ENCODE data around the gene UPF3A.

DNA sequence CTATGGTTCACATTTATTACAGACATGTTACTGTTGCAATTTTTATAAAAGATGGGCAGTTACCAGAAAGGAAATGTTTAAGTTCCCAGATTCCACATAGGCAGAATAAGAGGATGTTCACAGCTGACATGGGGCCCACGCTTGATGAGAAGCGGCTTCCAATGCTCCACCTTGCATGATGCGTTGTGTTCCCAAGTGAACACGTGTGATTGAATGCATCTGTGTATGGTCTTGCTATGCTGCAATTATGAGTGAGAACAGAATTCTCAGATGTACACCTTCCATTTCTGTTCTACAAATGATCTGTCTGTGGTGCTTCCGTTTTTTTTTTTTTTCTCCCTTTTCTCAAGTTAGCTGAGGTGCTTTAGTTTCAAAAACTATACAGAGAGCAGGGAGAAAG lies 15.5 kb downstream of the UPF3A start:
- TF ChIP-seq TCF4 (CRISPR knock-in tag; IDR thresholded peaks at IDR 0.05; ENCODE audit: borderline replicate concordance) (no peak), ZC3H10 (CRISPR knock-in tag; IDR thresholded peaks at IDR 0.05) (no peak), ZNF8 (CRISPR knock-in tag; IDR thresholded peaks at IDR 0.05) (no peak), RARB (CRISPR knock-in tag; IDR thresholded peaks at IDR 0.05) (no peak), ZNF70 (CRISPR knock-in tag; IDR thresholded peaks at IDR 0.05) (no peak), GLIS3 (CRISPR knock-in tag; IDR thresholded peaks at IDR 0.05) (no peak), PPARA (CRISPR knock-in tag; IDR thresholded peaks at IDR 0.05; ENCODE audit: borderline replicate concordance) (no peak), ZFP3 (CRISPR knock-in tag; IDR thresholded peaks at IDR 0.05) (no peak), ARNTL (CRISPR knock-in tag; IDR thresholded peaks at IDR 0.05; ENCODE audit: borderline replicate concordance, low read depth) (no peak)
- TF ChIP-seq, protein P1, sequence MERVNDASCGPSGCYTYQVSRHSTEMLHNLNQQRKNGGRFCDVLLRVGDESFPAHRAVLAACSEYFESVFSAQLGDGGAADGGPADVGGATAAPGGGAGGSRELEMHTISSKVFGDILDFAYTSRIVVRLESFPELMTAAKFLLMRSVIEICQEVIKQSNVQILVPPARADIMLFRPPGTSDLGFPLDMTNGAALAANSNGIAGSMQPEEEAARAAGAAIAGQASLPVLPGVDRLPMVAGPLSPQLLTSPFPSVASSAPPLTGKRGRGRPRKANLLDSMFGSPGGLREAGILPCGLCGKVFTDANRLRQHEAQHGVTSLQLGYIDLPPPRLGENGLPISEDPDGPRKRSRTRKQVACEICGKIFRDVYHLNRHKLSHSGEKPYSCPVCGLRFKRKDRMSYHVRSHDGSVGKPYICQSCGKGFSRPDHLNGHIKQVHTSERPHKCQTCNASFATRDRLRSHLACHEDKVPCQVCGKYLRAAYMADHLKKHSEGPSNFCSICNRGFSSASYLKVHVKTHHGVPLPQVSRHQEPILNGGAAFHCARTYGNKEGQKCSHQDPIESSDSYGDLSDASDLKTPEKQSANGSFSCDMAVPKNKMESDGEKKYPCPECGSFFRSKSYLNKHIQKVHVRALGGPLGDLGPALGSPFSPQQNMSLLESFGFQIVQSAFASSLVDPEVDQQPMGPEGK (CRISPR knock-in tag; IDR thresholded peaks at IDR 0.05; ENCODE audit: borderline replicate concordance) = no peak
- TF ChIP-seq, protein P2, sequence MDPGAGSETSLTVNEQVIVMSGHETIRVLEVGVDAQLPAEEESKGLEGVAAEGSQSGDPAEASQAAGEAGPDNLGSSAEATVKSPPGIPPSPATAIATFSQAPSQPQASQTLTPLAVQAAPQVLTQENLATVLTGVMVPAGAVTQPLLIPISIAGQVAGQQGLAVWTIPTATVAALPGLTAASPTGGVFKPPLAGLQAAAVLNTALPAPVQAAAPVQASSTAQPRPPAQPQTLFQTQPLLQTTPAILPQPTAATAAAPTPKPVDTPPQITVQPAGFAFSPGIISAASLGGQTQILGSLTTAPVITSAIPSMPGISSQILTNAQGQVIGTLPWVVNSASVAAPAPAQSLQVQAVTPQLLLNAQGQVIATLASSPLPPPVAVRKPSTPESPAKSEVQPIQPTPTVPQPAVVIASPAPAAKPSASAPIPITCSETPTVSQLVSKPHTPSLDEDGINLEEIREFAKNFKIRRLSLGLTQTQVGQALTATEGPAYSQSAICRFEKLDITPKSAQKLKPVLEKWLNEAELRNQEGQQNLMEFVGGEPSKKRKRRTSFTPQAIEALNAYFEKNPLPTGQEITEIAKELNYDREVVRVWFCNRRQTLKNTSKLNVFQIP (CRISPR knock-in tag; IDR thresholded peaks at IDR 0.05; ENCODE audit: borderline replicate concordance, low read depth) = no peak
- TF ChIP-seq, protein P3, sequence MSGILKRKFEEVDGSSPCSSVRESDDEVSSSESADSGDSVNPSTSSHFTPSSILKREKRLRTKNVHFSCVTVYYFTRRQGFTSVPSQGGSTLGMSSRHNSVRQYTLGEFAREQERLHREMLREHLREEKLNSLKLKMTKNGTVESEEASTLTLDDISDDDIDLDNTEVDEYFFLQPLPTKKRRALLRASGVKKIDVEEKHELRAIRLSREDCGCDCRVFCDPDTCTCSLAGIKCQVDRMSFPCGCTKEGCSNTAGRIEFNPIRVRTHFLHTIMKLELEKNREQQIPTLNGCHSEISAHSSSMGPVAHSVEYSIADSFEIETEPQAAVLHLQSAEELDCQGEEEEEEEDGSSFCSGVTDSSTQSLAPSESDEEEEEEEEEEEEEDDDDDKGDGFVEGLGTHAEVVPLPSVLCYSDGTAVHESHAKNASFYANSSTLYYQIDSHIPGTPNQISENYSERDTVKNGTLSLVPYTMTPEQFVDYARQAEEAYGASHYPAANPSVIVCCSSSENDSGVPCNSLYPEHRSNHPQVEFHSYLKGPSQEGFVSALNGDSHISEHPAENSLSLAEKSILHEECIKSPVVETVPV (CRISPR knock-in tag; IDR thresholded peaks at IDR 0.05) = no peak
- TF ChIP-seq, protein P4, sequence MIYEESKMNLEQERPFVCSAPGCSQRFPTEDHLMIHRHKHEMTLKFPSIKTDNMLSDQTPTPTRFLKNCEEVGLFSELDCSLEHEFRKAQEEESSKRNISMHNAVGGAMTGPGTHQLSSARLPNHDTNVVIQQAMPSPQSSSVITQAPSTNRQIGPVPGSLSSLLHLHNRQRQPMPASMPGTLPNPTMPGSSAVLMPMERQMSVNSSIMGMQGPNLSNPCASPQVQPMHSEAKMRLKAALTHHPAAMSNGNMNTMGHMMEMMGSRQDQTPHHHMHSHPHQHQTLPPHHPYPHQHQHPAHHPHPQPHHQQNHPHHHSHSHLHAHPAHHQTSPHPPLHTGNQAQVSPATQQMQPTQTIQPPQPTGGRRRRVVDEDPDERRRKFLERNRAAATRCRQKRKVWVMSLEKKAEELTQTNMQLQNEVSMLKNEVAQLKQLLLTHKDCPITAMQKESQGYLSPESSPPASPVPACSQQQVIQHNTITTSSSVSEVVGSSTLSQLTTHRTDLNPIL (CRISPR knock-in tag; IDR thresholded peaks at IDR 0.05; ENCODE audit: low read depth) = no peak

All from SK-N-SH treated with all-trans-retinoic acid at 6 μM for 48 hours (cell line).